HG03060 (cell line): ENCODE results near the gene NBEA.
"Not testable (repeated sequence)": the region's sequence is repeated elsewhere in the genome, so short reads cannot be mapped to it uniquely, and the experiment has no call there.

Experiments used
- ATAC-seq: cut with Tn5 transposase; IDR thresholded peaks from one replicate; pipeline ENCODE4 v1.9.1; 2021; ENCODE audit warnings: low read depth, moderate number of reproducible peaks; ENCODE audit not compliant: unreplicated experiment

NBEA gene

GRCh38 chr13:35600137-35600536 is 658.1 kb downstream of the NBEA start:
- ATAC-seq, result no peak

- ATAC-seq, result no peak
Measured at GRCh38 chr13:35603593-35604285, 661.7 kb downstream of the NBEA start.

GRCh38 chr13:35614666-35615065 is 672.6 kb downstream of the NBEA start:
- no peak for ATAC-seq

GRCh38 chr13:35617420-35617819 is 675.4 kb downstream of the NBEA start:
- ATAC-seq, result no peak

- no peak for ATAC-seq
Measured at GRCh38 chr13:35618565-35619083, 676.6 kb downstream of the NBEA start.

GRCh38 chr13:35621989-35622388 is 679.9 kb downstream of the NBEA start:
- no peak for ATAC-seq

GRCh38 chr13:35629026-35629425 is 687.0 kb downstream of the NBEA start:
- no peak for ATAC-seq

GRCh38 chr13:35630551-35631275 is 688.6 kb downstream of the NBEA start:
- ATAC-seq, result peak; percentile 73

- no peak for ATAC-seq
Measured at GRCh38 chr13:35631666-35632065, 689.6 kb downstream of the NBEA start.

- ATAC-seq, result no peak
Measured at GRCh38 chr13:35643625-35644024, 701.6 kb downstream of the NBEA start.

GRCh38 chr13:35646056-35646774 is 704.1 kb downstream of the NBEA start:
- ATAC-seq, result no peak

GRCh38 chr13:35648201-35648600 is 706.1 kb downstream of the NBEA start:
- no peak for ATAC-seq

- ATAC-seq, result no peak
Measured at GRCh38 chr13:35649162-35649561, 707.1 kb downstream of the NBEA start.

GRCh38 chr13:35659796-35660195 is 717.7 kb downstream of the NBEA start:
- ATAC-seq, result no peak

- ATAC-seq, result no peak
Measured at GRCh38 chr13:35664747-35665146, 722.7 kb downstream of the NBEA start.

GRCh38 chr13:35669321-35669720 is 727.3 kb downstream of the NBEA start:
- ATAC-seq, result no peak

- ATAC-seq, result no peak
Measured at GRCh38 chr13:35672611-35673010, 730.5 kb downstream of the NBEA start.

GRCh38 chr13:35675651-35676050 is 733.6 kb downstream of the NBEA start:
- no peak for ATAC-seq

- ATAC-seq, result not testable (repeated sequence)
Measured at GRCh38 chr13:35677863-35678262, 735.8 kb downstream of the NBEA start.

GRCh38 chr13:35681685-35682084 is 739.6 kb downstream of the NBEA start:
- no peak for ATAC-seq

- no peak for ATAC-seq
Measured at GRCh38 chr13:35684432-35684831, 742.4 kb downstream of the NBEA start.
